Psoas muscle (tissue), 8 donors: ENCODE data around the gene COL10A1. TPM values are rescaled to one million over a fixed set of nuclear protein-coding genes. Genes with fewer than 3 reads are reported as not detected.

Experiments
- ATAC-seq, 4 donors: fragments of 200-7000 bp; cut with Tn5 transposase; one replicate each; pipeline ENCODE4 v1.9.1; 2020; ENCODE audit warnings: moderate library complexity in 3 of 4, mild to moderate bottlenecking in 2 of 4
- DNase-seq, 2 donors: peaks; one replicate each; pipeline ENCODE4 v3.0.0-alpha.2; 2020
- H3K27ac ChIP-seq: fragments of 200-600 bp; one replicate; pipeline ENCODE4 v1.8.0; 2022
- H3K27me3 ChIP-seq, 3 donors: fragments of 200-600 bp in 1 of 3; one replicate each; pipeline versions ENCODE4 v1.6.1 to v1.8.0; 2013 to 2022; ENCODE audit warnings: low read length in 2 of 3, mild to moderate bottlenecking in 2 of 3, moderate library complexity in 1 of 3; ENCODE audit not compliant: insufficient read depth in 3 of 3
- H3K36me3 ChIP-seq, 2 donors: fragments of 200-600 bp in 1 of 2; one replicate each; pipeline versions ENCODE4 v1.6.1 to v1.8.0; 2013 to 2022; ENCODE audit warnings: low read depth in 1 of 2, mild to moderate bottlenecking in 1 of 2, moderate library complexity in 1 of 2; ENCODE audit not compliant: insufficient read depth in 1 of 2
- H3K4me1 ChIP-seq: fragments of 200-600 bp; one replicate; pipeline ENCODE4 v1.8.0; 2022
- H3K4me3 ChIP-seq: fragments of 200-600 bp; one replicate; pipeline ENCODE4 v1.8.0; 2022; ENCODE audit warnings: mild to moderate bottlenecking
- H3K9me3 ChIP-seq: fragments of 200-600 bp; one replicate; pipeline ENCODE4 v1.8.0; 2022
- CTCF ChIP-seq: fragments of 200-600 bp; IDR thresholded peaks from one replicate; pipeline ENCODE4 v1.8.0; 2022; ENCODE audit warnings: antibody characterized with exemption
- WGBS, 3 donors: extraction: QIAGEN DNeasy Blood & Tissue Kit; methylation state at CpG; one replicate each; pipeline versions ENCODE4 v1.1.6 to v1.1.7; 2013; 5-methylcytosine and 5-hydroxymethylcytosine counted together
- intact Hi-C, 2 donors: fragments of 100-400 bp; cut with DNase I; formaldehyde crosslinking; loops; one replicate each; pipeline versions ENCODE4 v1.11.0 to v1.14.2; 2022
- polyA plus RNA-seq, 3 donors: library from polyadenylated mRNA; stranded (reverse); fragments of 200-250 nt; gene quantifications; one replicate each; pipeline ENCODE4 v1.2.3, GENCODE V29; 2013
- total RNA-seq, 4 donors: library from RNA; stranded (reverse); fragmentation: NEBNext Ultra II Directional in 2 of 4; extraction: Animal tissue kit (Norgen Biotek cat#: 25700) in 2 of 4; gene quantifications; one replicate each; pipeline versions ENCODE4 v1.2.1 to v1.2.4, GENCODE V29; 2021 to 2023
- donor health status: healthy with polysubstance abuse.
- donor health status: DM: no; HTN: no; CAD: no; lungs with moderate emphysema.
- donor health status: Bipolar disorder and iron deficiency.
- donor health status: healthy.
- donor health status: DM: yes; HTN: yes; CAD: no.
- donor health status: DM: no; HTN: no; CAD: no.
- donor health status: DM: no; HTN: no; CAD: no.
- donor health status: DM: yes; HTN: yes; CAD: no.

Gene COL10A1
- total and polyA plus RNA-seq, 7 donors: 0.08 to 0.41 TPM; not detected in 5

GRCh38 chr6:116070101-116070500 lies 55.8 kb downstream of the COL10A1 start:
- H3K9me3 ChIP-seq: no peaks in the 10 kb centered on the region
- TF ChIP-seq CTCF: no peak
- intact Hi-C loops: no loop called here
- H3K27me3 ChIP-seq: no peaks in the 10 kb centered on the region
- ATAC-seq (no peak), DNase-seq (no peak)
- H3K27ac ChIP-seq: no peak overlapping the region
- H3K4me1 ChIP-seq: peaks cover 15% of the 10 kb centered on the region
- no peak overlapping the region for H3K4me3 ChIP-seq
- 90 to 96% (median 93%) methylated on average over 1 of the region's 1 CpG for WGBS, 3 donors
- no peaks in the 10 kb centered on the region for H3K36me3 ChIP-seq

Other genes with a start within 250 kb of the COL10A1 start
- 1 to 10 TPM; 1.4 to 4.2 (median 1.8) TPM for gene FRK, start 65.2 kb downstream of the COL10A1 start, total RNA-seq
- gene FRK, start 65.2 kb downstream of the COL10A1 start, polyA plus RNA-seq: 1 to 10 TPM in 1 of 3 donors, under 1 TPM in 2; 0.10 to 1.3 (median 0.44) TPM
- 10 to 100 TPM; 26.7 to 30.9 (median 27.8) TPM for gene NT5DC1, start 25.3 kb downstream of the COL10A1 start, total RNA-seq
- 10 to 100 TPM in 2 of 3 donors, 1 to 10 TPM in 1; 4.6 to 12.7 (median 12.3) TPM for gene NT5DC1, start 25.3 kb downstream of the COL10A1 start, polyA plus RNA-seq
- 10 to 100 TPM in 1 of 4 donors, 1 to 10 TPM in 3; 3.8 to 10.1 (median 7.6) TPM for gene TSPYL4, start 127.9 kb upstream of the COL10A1 start, total RNA-seq
- 1 to 10 TPM; 2.8 to 6.6 (median 2.9) TPM for gene TSPYL4, start 127.9 kb upstream of the COL10A1 start, polyA plus RNA-seq
- gene TSPYL1, start 153.8 kb upstream of the COL10A1 start, total RNA-seq: 100 to 1,000 TPM in 3 of 4 donors, 10 to 100 TPM in 1; 96.3 to 174 (median 130) TPM
- 10 to 100 TPM; 20.5 to 55.1 (median 23.3) TPM for gene TSPYL1, start 153.8 kb upstream of the COL10A1 start, polyA plus RNA-seq
- 10 to 100 TPM in 3 of 4 donors, 1 to 10 TPM in 1; 9.6 to 26.7 (median 12.1) TPM for gene DSE, start 244.8 kb upstream of the COL10A1 start, total RNA-seq
- gene DSE, start 244.8 kb upstream of the COL10A1 start, polyA plus RNA-seq: 1 to 10 TPM; 2.3 to 5.2 (median 3.2) TPM